NK-92 (cell line): ENCODE data around the gene NFAM1.

Experiments
- DNase-seq: peaks from one replicate; lab custom pipeline; 2025; ENCODE audit not compliant: unreplicated experiment; lab: John Stamatoyannopoulos, UW

The NFAM1 gene

GRCh38 chr22:42439821-42440674 is 7.8 kb upstream of the NFAM1 start:
- no peak for DNase-seq

GRCh38 chr22:42439021-42439567 is 6.9 kb upstream of the NFAM1 start:
- no peak for DNase-seq

GRCh38 chr22:42438293-42438650 is 6.1 kb upstream of the NFAM1 start:
- DNase-seq: no peak

- DNase-seq: no peak
These were observed 5.5 kb upstream of the NFAM1 start for GRCh38 chr22:42437488-42438292.

- no peak for DNase-seq
These were observed 4.2 kb upstream of the NFAM1 start for GRCh38 chr22:42436404-42436803.

- DNase-seq: no peak
These were observed 2.7 kb upstream of the NFAM1 start for GRCh38 chr22:42434748-42435425.

- no peak for DNase-seq
These were observed 1.8 kb upstream of the NFAM1 start for GRCh38 chr22:42433754-42434682.

GRCh38 chr22:42432818-42433217 is 615 bp upstream of the NFAM1 start:
- no peak for DNase-seq

- DNase-seq: no peak
These were observed 693 bp downstream of the NFAM1 start for GRCh38 chr22:42431401-42432019.

GRCh38 chr22:42430528-42431125 is 1.6 kb downstream of the NFAM1 start:
- no peak for DNase-seq

GRCh38 chr22:42428760-42429159 is 3.4 kb downstream of the NFAM1 start:
- no peak for DNase-seq

- DNase-seq: no peak
These were observed 4.2 kb downstream of the NFAM1 start for GRCh38 chr22:42428025-42428424.

- no peak for DNase-seq
These were observed 5.0 kb downstream of the NFAM1 start for GRCh38 chr22:42427167-42427566.

GRCh38 chr22:42425989-42426355 is 6.2 kb downstream of the NFAM1 start:
- DNase-seq: no peak

- no peak for DNase-seq
These were observed 6.7 kb downstream of the NFAM1 start for GRCh38 chr22:42425337-42425988.

GRCh38 chr22:42419243-42419881 is 12.8 kb downstream of the NFAM1 start:
- no peak for DNase-seq

GRCh38 chr22:42418811-42419242 is 13.4 kb downstream of the NFAM1 start:
- no peak for DNase-seq

GRCh38 chr22:42417645-42418305 is 14.4 kb downstream of the NFAM1 start:
- DNase-seq: no peak
